ENCODE results near the gene NOX3.

Gene NOX3

GRCh38 chr6:155346957-155347356 lies 108.7 kb downstream of the NOX3 start:
- Histone ChIP-seq H3K4me1 (ENCODE audit: control insufficient read depth, insufficient read depth, low read length) (no peaks in the 10 kb centered on the region), H3K27me3 (ENCODE audit: control insufficient read depth, insufficient read depth, low read length) (no peaks in the 10 kb centered on the region), H3K36me3 (ENCODE audit: control insufficient read depth, insufficient read depth, low read length) (no peaks in the 10 kb centered on the region), H3K27ac (ENCODE audit: low read depth, low read length) (no peak overlapping the region), H3K4me3 (ENCODE audit: low read depth, low read length) (no peak overlapping the region), H3K9me3 (ENCODE audit: control insufficient read depth, insufficient read depth, low read length) (no peaks in the 10 kb centered on the region), H3K9ac (ENCODE audit: low read depth, low read length) (no peak overlapping the region)
